22Rv1 (cell line): ENCODE results near the gene KCNQ5.

Experiments
- H3K27ac ChIP-seq: fragments of 450-650 bp; 2 replicates; pipeline ENCODE4 v1.5.1; 2017
- CTCF ChIP-seq: fragments of 450-650 bp; IDR thresholded peaks from 2 replicates; pipeline ENCODE4 v1.5.1; 2017; ENCODE audit warnings: mild to moderate bottlenecking
- ZFX ChIP-seq: fragments of 450-650 bp; IDR thresholded peaks from 2 replicates; pipeline ENCODE4 v1.6.1; 2017; ENCODE audit warnings: antibody characterized with exemption, borderline replicate concordance

The KCNQ5 gene

DNA sequence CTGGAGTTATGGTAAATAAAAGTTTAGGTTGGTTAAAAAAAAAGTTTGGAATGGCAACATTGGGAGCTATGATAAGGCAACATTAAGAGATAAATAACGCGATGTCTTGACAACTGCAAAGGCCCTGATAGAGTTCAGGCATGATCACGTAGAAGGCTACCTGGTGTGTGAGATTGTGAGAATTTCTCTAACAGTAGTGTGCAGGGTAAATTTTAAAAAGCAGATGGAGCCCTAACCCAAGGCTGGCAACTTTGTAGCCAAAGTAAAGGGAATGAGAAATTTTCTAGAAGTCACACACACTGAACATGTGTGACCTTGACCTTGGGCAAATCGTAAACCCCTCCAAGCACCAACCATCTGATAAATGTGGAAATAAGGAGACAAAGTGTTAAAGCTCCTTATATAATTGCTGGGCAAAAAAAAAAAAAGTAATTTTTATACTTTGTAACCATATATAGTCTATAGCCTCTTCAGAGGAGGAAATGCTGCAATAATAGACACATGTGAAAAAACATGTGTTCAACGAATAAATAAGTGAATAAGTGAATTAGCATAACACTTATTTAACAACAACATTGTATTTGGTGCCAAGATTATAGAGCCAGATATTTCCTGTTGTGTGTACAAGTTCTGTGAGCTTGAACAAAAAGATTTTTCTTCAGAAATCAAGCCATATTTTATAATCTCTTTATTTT, 18.2 kb downstream of the KCNQ5 start:
- TF ChIP-seq ZFX (no peak), CTCF (no peak)
- H3K27ac ChIP-seq: no peak overlapping the region

GRCh38 chr6:72640615-72640930, 18.7 kb downstream of the KCNQ5 start:
- no peak for TF ChIP-seq CTCF
- no peak for TF ChIP-seq ZFX
- H3K27ac ChIP-seq: no peak overlapping the region

- TF ChIP-seq ZFX (no peak), CTCF (no peak)
- H3K27ac ChIP-seq: no peak overlapping the region
Observed at GRCh38 chr6:72642435-72642834, 20.6 kb downstream of the KCNQ5 start.

GRCh38 chr6:72643214-72643613, 21.4 kb downstream of the KCNQ5 start:
- TF ChIP-seq CTCF (no peak), ZFX (no peak)
- H3K27ac ChIP-seq: no peak overlapping the region

GRCh38 chr6:72646604-72647485, 25.0 kb downstream of the KCNQ5 start:
- TF ChIP-seq CTCF (no peak), ZFX (no peak)
- no peak overlapping the region for H3K27ac ChIP-seq

GRCh38 chr6:72647489-72647888, 25.6 kb downstream of the KCNQ5 start:
- TF ChIP-seq CTCF (no peak), ZFX (no peak)
- no peak overlapping the region for H3K27ac ChIP-seq
